Measurements from ENCODE around the gene IQSEC1. TPM values are rescaled to one million over a fixed set of nuclear protein-coding genes. Genes with fewer than 3 reads are reported as not detected.

Gene IQSEC1
- total and polyA plus RNA-seq, 10 of the 15 experiments (the other 5 are each of a cell fraction or from before 2014, with no cell fraction given): 0.92 to 55.2 (median 8.5) TPM

GRCh38 chr3:13107661-13108060, 34.4 kb upstream of the IQSEC1 start:
- no peaks in the 10 kb centered on the region for H3K36me3 ChIP-seq (ENCODE audit: control insufficient read depth in 2 of 2, insufficient read depth in 2 of 2, low read length in 1 of 2)
- H3K9ac ChIP-seq (ENCODE audit: control insufficient read depth, insufficient read depth, low read length): no peak overlapping the region
- no peak overlapping the region for H3K27ac ChIP-seq (ENCODE audit: control insufficient read depth, insufficient read depth)
- no peaks in the 10 kb centered on the region for H4K20me1 ChIP-seq (ENCODE audit: control insufficient read depth, insufficient read depth)
- intact Hi-C loops (cut with micrococcal nuclease; ENCODE audit: unreplicated experiment) (no loop called here), in situ Hi-C loops (cut with MboI) (no loop called here)
- no peaks in the 10 kb centered on the region for H3K27me3 ChIP-seq (replicated peaks in 1 of 2; ENCODE audit: control insufficient read depth in 2 of 2, insufficient read depth in 2 of 2, low read length in 1 of 2)
- H3K4me2 ChIP-seq (ENCODE audit: control insufficient read depth, insufficient read depth): no peak overlapping the region
- WGBS (ENCODE audit: insufficient coverage, insufficient replicate concordance, low lambda C conversion rate, missing lambda C conversion rate): 70% methylated on average over 13 of the region's 13 CpGs
- TF ChIP-seq SPI1 (IDR thresholded peaks at IDR 0.05; ENCODE audit: borderline replicate concordance, insufficient read depth, low read depth, low read length): no peak
- no peak for TF ChIP-seq POLR2AphosphoS2 (IDR thresholded peaks at IDR 0.05; ENCODE audit: low read depth, low read length)
- TF ChIP-seq RAD51 (IDR thresholded peaks at IDR 0.05): no peak
- no peak for TF ChIP-seq ZBED1 (IDR thresholded peaks at IDR 0.05; ENCODE audit: borderline replicate concordance)
- no peak for TF ChIP-seq IKZF1 (conservative IDR thresholded peaks at IDR 0.05)
- no peak for TF ChIP-seq NFIC (IDR thresholded peaks at IDR 0.05; ENCODE audit: low read depth, low read length)
- no peak for TF ChIP-seq MLLT1 (IDR thresholded peaks at IDR 0.05)
- no peak for TF ChIP-seq ZNF207 (IDR thresholded peaks at IDR 0.05; ENCODE audit: borderline replicate concordance)
- no peak for TF ChIP-seq HCFC1 (IDR thresholded peaks at IDR 0.05; ENCODE audit: low read length)
- no peak for TF ChIP-seq DPF2 (IDR thresholded peaks at IDR 0.05)
- TF ChIP-seq PBX3 (IDR thresholded peaks at IDR 0.05; ENCODE audit: insufficient replicate concordance, low read depth, low read length): no peak
- TF ChIP-seq TCF12 (IDR thresholded peaks at IDR 0.05; ENCODE audit: low read depth, low read length): no peak
- no peak for TF ChIP-seq FOXM1 (IDR thresholded peaks at IDR 0.05; ENCODE audit: low read depth, low read length)
- no peak for TF ChIP-seq POLR2A (IDR thresholded peaks at IDR 0.05; ENCODE audit: low read depth, low read length)
- no peak for TF ChIP-seq SMC3 (IDR thresholded peaks at IDR 0.05; ENCODE audit: borderline replicate concordance, low read length)
- TF ChIP-seq PRDM15 (CRISPR knock-in tag; IDR thresholded peaks at IDR 0.05): no peak
- TF ChIP-seq WRNIP1 (IDR thresholded peaks at IDR 0.05; ENCODE audit: borderline replicate concordance, low read depth, low read length): no peak
- no TSS peak for BruUV-seq (replicated peaks)
- CTCF ChIA-PET: interaction anchor here (6.5 kb wide), 1 partner anchor 15 kb away, joined by 46 read pairs; no protein-coding TSS in a partner anchor
- SMC1A ChIA-PET (ENCODE audit: uncharacterized antibody, unreplicated experiment): interaction anchor here (1.6 kb wide), 1 partner anchor 344 kb away, joined by 4 read pairs; no protein-coding TSS in a partner anchor
- no peak for FAIRE-seq
- no peaks in the 10 kb centered on the region for H3K9me3 ChIP-seq (replicated peaks; ENCODE audit: control insufficient read depth, insufficient read depth, low read length)
- RAD21 ChIA-PET (ENCODE audit: unreplicated experiment): interaction anchor here (0.7 kb wide), 1 partner anchor 353 kb away, joined by 3 read pairs; no protein-coding TSS in a partner anchor
- H3K4me1 ChIP-seq (ENCODE audit: control insufficient read depth, insufficient read depth, low read length): peaks cover 13% of the 10 kb centered on the region
- no peak overlapping the region for H3K4me3 ChIP-seq
- no peak for ATAC-seq
- H2AFZ ChIP-seq (ENCODE audit: control insufficient read depth, low read depth, low read length): no peak overlapping the region
- POLR2A ChIA-PET: no interaction called here
- H3K79me2 ChIP-seq (ENCODE audit: control insufficient read depth, insufficient read depth, low read length): no peaks in the 10 kb centered on the region
- DNase-seq (ENCODE audit: low read depth, low spot score): no peak

Measured in GM12878 (cell line).